HG03103 (cell line): ENCODE data around the gene AMDHD2.
"Not testable (repeated sequence)": the region's sequence is repeated elsewhere in the genome, so short reads cannot be mapped to it uniquely, and the experiment has no call there.

ENCODE experiments used
- ATAC-seq: cut with Tn5 transposase; IDR thresholded peaks from one replicate; pipeline ENCODE4 v1.9.1; 2021; ENCODE audit warnings: low read depth; ENCODE audit not compliant: unreplicated experiment

Gene AMDHD2

GRCh38 chr16:2531696-2532493 lies 11.7 kb downstream of the AMDHD2 start:
- ATAC-seq: peak; percentile 85

- no peak for ATAC-seq
These were observed 12.4 kb downstream of the AMDHD2 start for GRCh38 chr16:2532494-2533141.

- not testable (repeated sequence) for ATAC-seq
These were observed 13.1 kb downstream of the AMDHD2 start for GRCh38 chr16:2533142-2533755.

DNA sequence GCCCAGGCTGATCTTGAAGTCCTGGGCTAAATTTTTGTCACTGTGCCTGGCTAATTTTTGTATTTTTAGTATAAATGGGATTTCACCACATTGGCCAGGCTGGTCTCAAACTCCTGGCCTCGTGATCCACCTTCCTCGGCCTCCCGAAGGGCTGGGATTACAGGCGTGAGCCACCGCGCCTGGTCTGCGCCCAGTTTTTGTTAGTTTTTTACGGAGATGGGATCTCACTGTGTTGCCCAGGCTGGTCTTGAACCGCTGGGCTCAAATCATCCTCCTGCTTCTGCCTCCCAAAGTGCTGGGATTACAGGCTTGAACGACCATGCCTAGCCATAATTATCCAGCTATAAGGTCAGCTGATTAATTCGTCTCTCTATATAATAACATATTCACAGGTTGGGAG lies 13.7 kb downstream of the AMDHD2 start:
- ATAC-seq: no peak

- not testable (repeated sequence) for ATAC-seq
These were observed 14.2 kb downstream of the AMDHD2 start for GRCh38 chr16:2534335-2534734.

GRCh38 chr16:2535625-2536013 lies 15.4 kb downstream of the AMDHD2 start:
- no peak for ATAC-seq

- peak; percentile 81 for ATAC-seq
These were observed 17.5 kb downstream of the AMDHD2 start, which contains the start of gene PDPK1 for GRCh38 chr16:2537451-2538379. Gene PDPK1, plus strand, starts transcription at chr16:2538021. Its CDS starts 92 bp downstream, at chr16:2538113.

DNA sequence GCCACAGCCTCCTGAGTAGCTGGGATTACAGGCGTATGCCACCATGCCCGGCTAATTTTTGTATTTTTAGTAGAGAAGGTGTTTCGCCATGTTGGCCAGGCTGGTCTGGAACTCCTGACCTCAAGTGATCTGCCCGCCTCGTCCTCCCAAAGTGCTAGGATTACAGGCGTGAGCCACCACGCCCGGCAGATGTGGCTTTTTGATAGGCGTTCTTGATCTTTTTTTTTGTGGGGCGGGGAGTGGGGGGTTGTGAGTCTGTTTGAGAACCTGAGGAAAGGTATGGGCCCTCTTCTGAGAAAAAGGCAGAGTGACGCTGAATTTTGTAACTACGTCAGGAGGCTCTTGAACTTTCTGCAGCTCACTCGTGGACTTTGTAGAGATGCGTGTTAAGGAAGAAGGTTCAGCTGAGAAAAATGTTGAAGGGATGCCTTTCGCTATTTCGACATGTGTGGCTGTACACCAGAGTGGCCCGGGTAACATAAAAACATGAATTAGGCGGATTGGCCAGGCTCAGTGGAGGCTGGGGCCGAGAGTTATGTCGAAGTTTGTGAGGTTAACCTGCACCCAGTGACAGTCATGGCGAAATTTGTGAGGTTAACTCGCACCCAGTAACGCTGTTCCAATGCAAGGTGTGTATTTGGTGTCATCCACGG lies 19.1 kb downstream of the AMDHD2 start:
- not testable (repeated sequence) for ATAC-seq

- ATAC-seq: not testable (repeated sequence)
These were observed 19.8 kb downstream of the AMDHD2 start for GRCh38 chr16:2539845-2540458.

GRCh38 chr16:2540912-2541311 lies 20.7 kb downstream of the AMDHD2 start:
- not testable (repeated sequence) for ATAC-seq

DNA sequence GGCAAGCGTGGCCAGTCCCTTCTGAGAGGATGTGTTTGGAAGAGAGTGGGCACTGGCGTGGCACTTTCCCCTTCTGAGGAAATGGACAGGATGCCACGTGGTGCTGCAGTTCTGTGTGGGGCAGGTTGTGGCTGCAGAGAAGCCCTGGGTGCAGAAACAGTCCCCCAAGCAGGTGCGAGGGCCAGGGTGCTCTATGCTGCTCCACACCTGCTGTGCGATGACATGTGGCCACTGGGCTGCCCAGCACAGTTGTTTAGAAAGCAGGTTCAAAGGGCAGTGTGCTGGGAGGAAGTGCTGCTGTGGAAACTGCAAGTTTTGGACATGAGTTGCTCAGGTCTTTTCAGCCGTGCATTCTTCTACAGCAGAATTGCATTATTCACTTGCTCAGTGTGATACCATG lies 21.2 kb downstream of the AMDHD2 start:
- ATAC-seq: not testable (repeated sequence)

DNA sequence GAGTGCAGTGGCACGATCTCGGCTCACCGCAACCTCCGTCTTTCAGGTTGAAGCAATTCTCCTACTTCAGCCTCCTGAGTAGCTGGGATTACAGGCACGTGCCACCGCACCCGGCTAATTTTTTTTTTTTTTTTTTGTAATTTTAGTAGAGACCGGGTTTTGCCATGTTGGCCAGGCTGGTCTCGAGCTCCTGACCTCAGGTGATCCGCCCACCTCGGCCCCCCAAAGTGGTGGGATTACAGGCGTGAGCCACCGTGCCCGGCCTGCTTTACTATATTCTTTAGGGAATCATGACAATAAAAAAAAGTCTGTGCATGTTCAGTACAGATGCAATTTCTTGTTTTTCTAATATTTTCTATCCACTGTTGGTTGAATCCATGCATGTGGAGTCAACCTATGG lies 23.6 kb downstream of the AMDHD2 start:
- not testable (repeated sequence) for ATAC-seq

- not testable (repeated sequence) for ATAC-seq
These were observed 30.2 kb downstream of the AMDHD2 start for GRCh38 chr16:2550283-2550878.

DNA sequence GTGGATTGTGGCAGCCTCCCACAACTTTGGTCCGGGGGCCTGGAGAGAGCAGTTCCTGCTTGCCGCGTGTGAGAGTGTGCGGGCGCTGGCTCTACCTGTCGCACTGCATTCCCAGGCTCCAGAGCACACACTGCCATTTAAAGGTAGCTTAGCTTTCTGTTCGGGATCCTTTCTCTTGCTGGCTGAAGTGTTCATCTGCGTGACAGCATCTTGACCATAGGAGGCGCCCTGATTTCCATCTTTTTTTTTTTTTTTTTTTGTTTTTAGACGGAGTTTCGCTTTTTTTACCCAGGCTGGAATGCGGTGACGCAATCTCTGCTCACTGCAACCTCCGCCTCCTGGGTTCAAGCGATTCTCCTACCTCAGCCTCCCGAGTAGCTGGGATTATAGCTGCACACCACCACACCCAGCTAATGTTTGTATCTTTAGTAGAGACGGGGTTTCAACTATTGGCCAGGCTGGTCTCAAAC lies 31.3 kb downstream of the AMDHD2 start:
- ATAC-seq: not testable (repeated sequence)

- not testable (repeated sequence) for ATAC-seq
These were observed 34.7 kb downstream of the AMDHD2 start for GRCh38 chr16:2554709-2555425.

- ATAC-seq: not testable (repeated sequence)
These were observed 37.0 kb downstream of the AMDHD2 start for GRCh38 chr16:2557150-2557549.

DNA sequence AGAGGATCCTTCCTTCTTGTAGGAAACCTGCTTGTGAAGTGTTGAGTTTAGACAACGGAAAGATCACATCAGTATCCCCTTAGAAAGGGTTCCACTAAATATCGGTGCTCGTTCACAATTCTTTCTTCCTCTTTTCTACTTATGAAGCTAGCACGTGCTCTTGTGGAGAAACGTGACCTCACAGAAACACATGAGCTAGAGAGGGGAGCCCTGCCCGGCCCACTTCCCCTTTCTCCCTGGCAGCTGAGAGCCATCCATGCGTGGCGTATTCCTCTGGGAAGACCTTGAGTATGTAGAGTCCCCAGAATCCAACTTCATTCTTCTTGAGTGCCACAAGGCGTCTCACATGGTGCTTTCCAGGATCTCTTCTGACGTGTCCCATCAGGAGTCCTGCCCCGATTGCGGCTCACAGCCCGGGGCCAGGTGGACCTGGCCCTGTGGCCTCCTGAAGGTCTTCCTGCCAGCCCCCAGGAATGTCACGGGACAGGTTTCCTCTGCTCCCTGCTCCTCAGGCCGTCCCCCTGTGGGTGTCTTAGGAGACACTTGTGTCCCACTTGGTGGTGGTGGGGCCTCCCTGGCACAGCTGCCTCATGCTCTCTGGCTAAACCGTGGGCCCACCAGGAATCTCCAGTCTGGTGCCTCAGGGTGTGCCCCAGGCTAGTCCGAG lies 40.1 kb downstream of the AMDHD2 start:
- not testable (repeated sequence) for ATAC-seq

DNA sequence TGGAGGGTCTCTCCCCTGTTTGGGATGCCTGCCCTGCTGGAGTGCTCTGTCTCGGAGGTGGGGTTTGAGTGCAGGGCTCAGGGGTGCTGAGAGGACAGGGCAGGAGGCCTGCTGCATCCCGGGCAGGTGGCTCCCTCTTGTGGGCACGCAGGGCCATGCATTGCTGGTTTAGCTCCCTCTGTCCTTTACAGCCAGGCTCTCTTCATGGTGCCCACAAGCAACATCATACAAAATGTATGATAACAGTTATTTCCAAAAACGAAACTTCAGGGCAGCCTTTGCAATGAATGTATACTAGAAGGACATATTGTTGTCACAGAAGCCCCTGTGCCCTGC lies 40.6 kb downstream of the AMDHD2 start:
- not testable (repeated sequence) for ATAC-seq
